Measurements from ENCODE around the gene SMYD4.

DNA sequence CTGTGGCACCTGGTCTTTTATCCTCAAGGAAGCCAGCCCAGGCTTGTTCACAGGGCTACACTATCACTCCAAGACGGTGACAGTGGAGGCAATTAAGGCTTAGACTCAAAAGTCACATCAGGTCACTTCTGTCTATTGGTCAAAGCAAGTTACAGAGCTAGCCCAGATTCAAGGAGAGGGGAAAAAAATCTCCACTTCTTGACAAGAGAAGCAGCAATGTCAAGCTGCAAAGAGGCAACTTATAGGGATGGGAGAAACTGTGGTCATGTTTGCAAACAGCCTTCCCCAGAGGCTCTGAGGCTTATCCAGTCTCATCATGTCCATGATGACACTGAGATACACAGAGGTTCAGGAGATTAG is 36.3 kb downstream of the SMYD4 start:
- TF ChIP-seq EHMT2 (IDR thresholded peaks at IDR 0.05), result no peak
- TF ChIP-seq HMGXB4 (CRISPR knock-in tag; IDR thresholded peaks at IDR 0.05), result no peak
- TF ChIP-seq MXI1 (IDR thresholded peaks at IDR 0.05; ENCODE audit: low read depth, low read length), result no peak
- TF ChIP-seq STAG1 (CRISPR knock-in tag; IDR thresholded peaks at IDR 0.05; ENCODE audit: borderline replicate concordance), result no peak
- TF ChIP-seq, protein P1, sequence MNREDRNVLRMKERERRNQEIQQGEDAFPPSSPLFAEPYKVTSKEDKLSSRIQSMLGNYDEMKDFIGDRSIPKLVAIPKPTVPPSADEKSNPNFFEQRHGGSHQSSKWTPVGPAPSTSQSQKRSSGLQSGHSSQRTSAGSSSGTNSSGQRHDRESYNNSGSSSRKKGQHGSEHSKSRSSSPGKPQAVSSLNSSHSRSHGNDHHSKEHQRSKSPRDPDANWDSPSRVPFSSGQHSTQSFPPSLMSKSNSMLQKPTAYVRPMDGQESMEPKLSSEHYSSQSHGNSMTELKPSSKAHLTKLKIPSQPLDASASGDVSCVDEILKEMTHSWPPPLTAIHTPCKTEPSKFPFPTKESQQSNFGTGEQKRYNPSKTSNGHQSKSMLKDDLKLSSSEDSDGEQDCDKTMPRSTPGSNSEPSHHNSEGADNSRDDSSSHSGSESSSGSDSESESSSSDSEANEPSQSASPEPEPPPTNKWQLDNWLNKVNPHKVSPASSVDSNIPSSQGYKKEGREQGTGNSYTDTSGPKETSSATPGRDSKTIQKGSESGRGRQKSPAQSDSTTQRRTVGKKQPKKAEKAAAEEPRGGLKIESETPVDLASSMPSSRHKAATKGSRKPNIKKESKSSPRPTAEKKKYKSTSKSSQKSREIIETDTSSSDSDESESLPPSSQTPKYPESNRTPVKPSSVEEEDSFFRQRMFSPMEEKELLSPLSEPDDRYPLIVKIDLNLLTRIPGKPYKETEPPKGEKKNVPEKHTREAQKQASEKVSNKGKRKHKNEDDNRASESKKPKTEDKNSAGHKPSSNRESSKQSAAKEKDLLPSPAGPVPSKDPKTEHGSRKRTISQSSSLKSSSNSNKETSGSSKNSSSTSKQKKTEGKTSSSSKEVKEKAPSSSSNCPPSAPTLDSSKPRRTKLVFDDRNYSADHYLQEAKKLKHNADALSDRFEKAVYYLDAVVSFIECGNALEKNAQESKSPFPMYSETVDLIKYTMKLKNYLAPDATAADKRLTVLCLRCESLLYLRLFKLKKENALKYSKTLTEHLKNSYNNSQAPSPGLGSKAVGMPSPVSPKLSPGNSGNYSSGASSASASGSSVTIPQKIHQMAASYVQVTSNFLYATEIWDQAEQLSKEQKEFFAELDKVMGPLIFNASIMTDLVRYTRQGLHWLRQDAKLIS (CRISPR knock-in tag; IDR thresholded peaks at IDR 0.05), result no peak
- TF ChIP-seq SPI1 (IDR thresholded peaks at IDR 0.05; ENCODE audit: borderline replicate concordance, low read depth, low read length), result no peak
- TF ChIP-seq RCOR1 (IDR thresholded peaks at IDR 0.05; ENCODE audit: borderline replicate concordance in 1 of 2, low read depth in 2 of 2, low read length in 2 of 2), result no peak; a peak in 1 of 4 replicates
- TF ChIP-seq FOXJ3 (CRISPR knock-in tag; IDR thresholded peaks at IDR 0.05), result no peak
- TF ChIP-seq FOXK2 (conservative IDR thresholded peaks at IDR 0.05 in 1 of 2, IDR thresholded peaks at IDR 0.05 in 1 of 2; ENCODE audit: low read depth in 2 of 2), result no peak
- TF ChIP-seq ZFX (CRISPR knock-in tag; IDR thresholded peaks at IDR 0.05), result no peak

Data from K562 (cell line).